Esophagus muscularis mucosa (tissue), 3 donors: ENCODE data around the gene PIGBOS1.

Source experiments
- CTCF ChIP-seq, 3 experiments: fragments of 200-600 bp in 2 of 3; fragments of 450-650 bp in 1 of 3; sonication (generic) in 2 of 3; IDR thresholded peaks; one replicate each; pipeline ENCODE4 v1.5.1; 2017 to 2019; ENCODE audit warnings: antibody characterized with exemption in 3 of 3, mild to moderate bottlenecking in 2 of 3, moderate library complexity in 1 of 3
- POLR2AphosphoS5 ChIP-seq, 2 donors: sonication (generic); formaldehyde crosslinking; IDR thresholded peaks; one replicate each; pipeline ENCODE4 v1.6.1; 2017; ENCODE audit warnings: antibody characterized with exemption in 2 of 2

GRCh38 chr15:55288006-55288717 lies 30.8 kb downstream of the PIGBOS1 start:
- TF ChIP-seq CTCF (IDR thresholded peaks at IDR 0.05) (no peak), POLR2AphosphoS5 (IDR thresholded peaks at IDR 0.05) (no peak)
